Brain microvascular endothelial cell (primary cell): ENCODE data around the gene PDE10A.

Source experiments
- DNase-seq: peaks from one replicate; pipeline ENCODE4 v3.0.0-alpha.2; 2020
- H3K27ac ChIP-seq: fragments of 250-450 bp; sonication (Bioruptor Pico); 2 replicates; pipeline ENCODE4 v1.5.1; 2020; ENCODE audit warnings: mild to moderate bottlenecking, moderate library complexity
- H3K27me3 ChIP-seq: fragments of 250-450 bp; sonication (Bioruptor Pico); replicated peaks from 2 replicates; pipeline ENCODE4 v1.5.1; 2020; ENCODE audit warnings: mild to moderate bottlenecking
- H3K36me3 ChIP-seq: fragments of 250-450 bp; sonication (Bioruptor Pico); replicated peaks from 2 replicates; pipeline ENCODE4 v1.5.1; 2020; ENCODE audit warnings: mild to moderate bottlenecking
- H3K4me3 ChIP-seq: 2 replicates; pipeline ENCODE4 v1.5.1; 2011; ENCODE audit warnings: low read depth, mild to moderate bottlenecking, control low read depth, low read length, moderate library complexity
- in situ Hi-C: cut with HindIII; loops from 2 replicates; pipeline ENCODE4 v1.10.0; 2017; ENCODE audit warnings: low sequenced_read_pairs, low pct_ligation_motif_present
- TF ChIP-seq, protein P1 (sequence below): IDR thresholded peaks from 2 replicates; pipeline ENCODE4 v1.5.1; 2011; ENCODE audit warnings: low read depth, mild to moderate bottlenecking, moderate library complexity, low read length, control low read depth, inconsistent platforms; ENCODE audit errors: missing control alignments

Gene PDE10A

GRCh38 chr6:165657325-165657680, 5.7 kb downstream of the PDE10A start:
- TF ChIP-seq, protein P1, sequence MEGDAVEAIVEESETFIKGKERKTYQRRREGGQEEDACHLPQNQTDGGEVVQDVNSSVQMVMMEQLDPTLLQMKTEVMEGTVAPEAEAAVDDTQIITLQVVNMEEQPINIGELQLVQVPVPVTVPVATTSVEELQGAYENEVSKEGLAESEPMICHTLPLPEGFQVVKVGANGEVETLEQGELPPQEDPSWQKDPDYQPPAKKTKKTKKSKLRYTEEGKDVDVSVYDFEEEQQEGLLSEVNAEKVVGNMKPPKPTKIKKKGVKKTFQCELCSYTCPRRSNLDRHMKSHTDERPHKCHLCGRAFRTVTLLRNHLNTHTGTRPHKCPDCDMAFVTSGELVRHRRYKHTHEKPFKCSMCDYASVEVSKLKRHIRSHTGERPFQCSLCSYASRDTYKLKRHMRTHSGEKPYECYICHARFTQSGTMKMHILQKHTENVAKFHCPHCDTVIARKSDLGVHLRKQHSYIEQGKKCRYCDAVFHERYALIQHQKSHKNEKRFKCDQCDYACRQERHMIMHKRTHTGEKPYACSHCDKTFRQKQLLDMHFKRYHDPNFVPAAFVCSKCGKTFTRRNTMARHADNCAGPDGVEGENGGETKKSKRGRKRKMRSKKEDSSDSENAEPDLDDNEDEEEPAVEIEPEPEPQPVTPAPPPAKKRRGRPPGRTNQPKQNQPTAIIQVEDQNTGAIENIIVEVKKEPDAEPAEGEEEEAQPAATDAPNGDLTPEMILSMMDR, result no peak
- in situ Hi-C loops, result no loop called here
- DNase-seq, result no peak
- H3K27me3 ChIP-seq, result no peaks in the 10 kb centered on the region
- H3K27ac ChIP-seq, result no peak overlapping the region
- no peaks in the 10 kb centered on the region for H3K36me3 ChIP-seq
- H3K4me3 ChIP-seq, result no peak overlapping the region

GRCh38 chr6:165656581-165657324, 6.3 kb downstream of the PDE10A start:
- no peaks in the 10 kb centered on the region for H3K36me3 ChIP-seq
- H3K27me3 ChIP-seq, result no peaks in the 10 kb centered on the region
- DNase-seq, result no peak
- no peak overlapping the region for H3K4me3 ChIP-seq
- in situ Hi-C loops, result no loop called here
- no peak overlapping the region for H3K27ac ChIP-seq
- TF ChIP-seq, protein P1, result no peak

GRCh38 chr6:165655191-165655590, 7.8 kb downstream of the PDE10A start:
- no peak overlapping the region for H3K27ac ChIP-seq
- TF ChIP-seq, protein P1, result no peak

GRCh38 chr6:165654144-165654543, 8.9 kb downstream of the PDE10A start:
- Histone ChIP-seq H3K27ac (no peak overlapping the region), H3K27me3 (no peaks in the 10 kb centered on the region), H3K36me3 (no peaks in the 10 kb centered on the region), H3K4me3 (no peak overlapping the region)
- in situ Hi-C loops, result no loop called here
- TF ChIP-seq, protein P1, result no peak
- DNase-seq, result no peak

More at GRCh38 chr6:165655191-165655590, 7.8 kb downstream of the PDE10A start:
- no peak for DNase-seq
- in situ Hi-C loops, result no loop called here
- no peaks in the 10 kb centered on the region for H3K27me3 ChIP-seq
- H3K4me3 ChIP-seq, result no peak overlapping the region
- H3K36me3 ChIP-seq, result no peaks in the 10 kb centered on the region

DNA sequence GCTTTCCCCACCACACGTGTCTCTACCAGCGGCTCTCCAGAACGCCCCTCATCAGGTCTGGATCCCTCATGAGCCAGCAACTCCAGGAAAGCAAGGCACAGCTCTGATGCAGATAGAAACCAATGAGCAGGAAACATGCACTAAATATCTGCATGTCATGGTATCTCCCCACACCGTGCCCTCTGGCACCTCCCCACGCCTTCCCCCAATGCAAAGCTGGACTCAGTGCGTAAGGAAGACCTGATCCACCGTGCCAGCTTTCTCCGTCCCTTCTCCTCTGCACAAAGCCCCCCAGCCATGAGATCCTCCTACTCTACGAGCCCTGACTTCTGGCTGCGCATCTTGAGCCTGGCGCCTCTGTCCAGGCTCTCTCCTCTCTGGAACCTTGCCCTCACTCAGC, 9.4 kb downstream of the PDE10A start:
- no peak overlapping the region for H3K4me3 ChIP-seq
- H3K27ac ChIP-seq, result no peak overlapping the region
- DNase-seq, result no peak
- no peaks in the 10 kb centered on the region for H3K27me3 ChIP-seq
- in situ Hi-C loops, result no loop called here
- TF ChIP-seq, protein P1, result no peak
- no peaks in the 10 kb centered on the region for H3K36me3 ChIP-seq

DNA sequence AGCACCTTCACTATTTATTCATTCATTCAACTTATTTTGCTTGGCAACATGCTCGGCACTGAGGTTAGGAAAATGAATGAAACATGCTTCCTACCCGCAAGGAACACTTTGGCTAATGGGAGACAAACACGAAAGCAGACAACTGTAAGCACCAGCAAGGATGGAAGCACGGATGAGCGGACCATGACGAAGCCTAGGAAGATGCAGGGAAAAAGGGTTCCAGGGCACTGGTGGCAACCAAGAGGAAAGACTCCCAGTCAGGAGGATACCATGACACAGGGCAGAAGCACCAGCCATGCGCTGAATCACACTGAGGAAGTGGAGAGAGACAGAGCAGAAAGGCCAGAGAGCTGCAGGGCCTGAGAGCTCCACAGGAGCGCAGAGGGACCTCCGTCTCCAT, 9.8 kb downstream of the PDE10A start:
- Histone ChIP-seq H3K27ac (no peak overlapping the region), H3K27me3 (no peaks in the 10 kb centered on the region), H3K4me3 (no peak overlapping the region), H3K36me3 (no peaks in the 10 kb centered on the region)
- DNase-seq, result no peak
- in situ Hi-C loops, result no loop called here
- TF ChIP-seq, protein P1, result no peak
